NB4 (cell line): ENCODE results near the gene AGBL4.
A peak's percentile ranks its signal among the peaks of the same experiment; 100 is the strongest.

Experiments
- DNase-seq: peaks from one replicate; pipeline ENCODE4 v3.0.0; 2010; ENCODE audit warnings: low read depth
- H3K4me3 ChIP-seq: one replicate; pipeline ENCODE4 v1.5.1; 2011; ENCODE audit warnings: mild to moderate bottlenecking, low read depth, low read length, moderate library complexity
- CTCF ChIP-seq: IDR thresholded peaks from one replicate; pipeline ENCODE4 v1.5.1; 2012; ENCODE audit warnings: low read depth, low read length
- MAX ChIP-seq: IDR thresholded peaks from 2 replicates; pipeline ENCODE4 v1.6.1; 2011; ENCODE audit warnings: low read depth, low read length
- MYC ChIP-seq: IDR thresholded peaks from 2 replicates; pipeline ENCODE4 v1.6.1; 2011; ENCODE audit warnings: low read depth, low read length
- POLR2A ChIP-seq: IDR thresholded peaks from 2 replicates; pipeline ENCODE4 v1.6.1; 2011; ENCODE audit warnings: mild to moderate bottlenecking; ENCODE audit not compliant: insufficient read length; ENCODE audit errors: extremely low read depth

The AGBL4 gene

GRCh38 chr1:48543854-48544253, 1479.9 kb downstream of the AGBL4 start:
- no peak for DNase-seq
- H3K4me3 ChIP-seq, result no peak overlapping the region
- TF ChIP-seq MAX, result no peak
- TF ChIP-seq CTCF, result no peak
- TF ChIP-seq MYC, result no peak
- TF ChIP-seq POLR2A, result no peak

GRCh38 chr1:48540587-48540986, 1483.2 kb downstream of the AGBL4 start:
- DNase-seq, result no peak
- no peak overlapping the region for H3K4me3 ChIP-seq
- no peak for TF ChIP-seq POLR2A
- TF ChIP-seq CTCF, result no peak
- no peak for TF ChIP-seq MYC
- no peak for TF ChIP-seq MAX

DNA sequence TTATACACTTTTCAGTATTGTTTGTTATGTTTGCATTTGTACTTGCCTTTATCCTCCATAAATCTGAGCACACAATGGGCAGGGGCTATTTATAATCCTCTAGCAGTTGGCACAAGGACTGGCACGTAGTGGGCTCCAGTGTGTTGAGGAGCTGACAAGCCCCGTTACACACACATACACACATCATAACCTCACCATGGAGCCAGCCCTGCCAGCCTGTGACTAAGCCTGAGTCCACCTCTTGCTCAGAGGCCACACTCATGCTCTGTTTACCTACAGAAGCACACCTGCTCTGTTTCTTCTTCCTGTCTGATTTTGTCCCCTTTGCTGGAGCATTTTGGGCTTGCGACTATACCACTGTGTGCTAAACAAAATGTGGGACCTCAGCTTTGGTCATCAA, 1487.3 kb downstream of the AGBL4 start:
- no peak for TF ChIP-seq POLR2A
- no peak for TF ChIP-seq CTCF
- no peak for DNase-seq
- no peak overlapping the region for H3K4me3 ChIP-seq

- TF ChIP-seq MAX (no peak), POLR2A (no peak), MYC (no peak), CTCF (no peak)
- DNase-seq, result peak; percentile 2
- H3K4me3 ChIP-seq, result no peak overlapping the region
These were observed 1490.8 kb downstream of the AGBL4 start for GRCh38 chr1:48532976-48533375.

DNA sequence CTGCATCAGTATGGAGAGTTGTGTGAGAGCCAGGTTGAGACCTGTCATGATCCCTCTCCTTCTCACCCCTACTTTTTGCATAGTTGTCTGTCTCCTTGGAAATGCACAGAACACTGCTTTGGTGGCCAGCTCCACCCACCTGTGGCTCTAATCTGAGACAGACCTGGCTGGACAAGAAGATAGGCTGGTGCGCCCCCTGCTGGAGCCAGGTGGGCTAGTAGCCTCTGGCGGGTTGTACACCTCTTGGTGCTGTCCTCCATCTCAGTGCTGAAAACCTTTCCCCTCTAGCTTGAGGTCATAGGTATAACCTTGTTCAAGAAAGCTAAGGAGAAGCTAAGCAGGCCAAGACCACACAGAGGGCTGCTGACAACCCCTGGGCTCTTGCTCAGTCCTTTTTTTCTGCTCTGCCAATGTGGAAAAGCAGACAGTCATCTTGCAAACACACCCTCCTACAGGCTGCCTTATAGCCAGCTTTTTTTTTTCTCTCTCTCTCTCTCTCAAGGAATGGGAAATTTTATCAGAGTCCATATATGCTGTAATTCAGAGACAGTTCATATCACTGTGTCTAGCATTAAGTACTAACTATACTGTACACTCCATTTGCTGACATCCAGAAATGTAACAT, 1492.9 kb downstream of the AGBL4 start:
- TF ChIP-seq MAX (no peak), CTCF (peak; percentile 95)
- H3K4me3 ChIP-seq, result no peak overlapping the region
- peak; percentile 67 for DNase-seq

DNA sequence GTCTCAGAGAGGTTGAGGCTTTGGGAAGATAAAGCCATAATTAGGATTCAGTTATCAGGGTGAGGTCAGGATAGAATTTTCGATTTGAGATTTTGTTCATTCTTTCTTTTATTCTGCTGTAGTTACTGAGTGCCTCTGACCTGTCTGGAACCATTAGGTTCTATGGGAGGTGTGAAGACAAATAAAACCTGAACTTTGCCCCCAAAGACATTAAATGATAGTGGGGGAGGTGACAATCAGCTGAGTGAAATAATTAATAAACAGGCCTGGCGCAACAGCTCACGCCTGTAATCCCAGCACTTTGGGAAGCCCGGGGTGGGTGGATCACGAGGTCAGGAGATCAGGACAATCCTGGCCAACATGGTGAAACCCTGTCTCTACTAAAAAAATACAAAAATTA, 1496.7 kb downstream of the AGBL4 start:
- TF ChIP-seq CTCF (no peak), MAX (no peak), MYC (no peak), POLR2A (no peak)
- no peak overlapping the region for H3K4me3 ChIP-seq
- no peak for DNase-seq
